ENCODE results near the gene CCKAR. TPM values are rescaled to one million over a fixed set of nuclear protein-coding genes. Genes with fewer than 3 reads are reported as not detected.

The CCKAR gene
- total and polyA plus RNA-seq, 10 of the 15 experiments (the other 5 are each of a cell fraction or from before 2014, with no cell fraction given), result not detected

- Histone ChIP-seq H4K20me1 (ENCODE audit: control insufficient read depth, insufficient read depth) (no peaks in the 10 kb centered on the region), H3K27me3 (replicated peaks in 1 of 2; ENCODE audit: control insufficient read depth in 2 of 2, insufficient read depth in 2 of 2, low read length in 1 of 2) (no peaks in the 10 kb centered on the region), H2AFZ (ENCODE audit: control insufficient read depth, low read depth, low read length) (no peak overlapping the region), H3K4me1 (ENCODE audit: control insufficient read depth, insufficient read depth, low read length) (no peaks in the 10 kb centered on the region), H3K9ac (ENCODE audit: control insufficient read depth, insufficient read depth, low read length) (no peak overlapping the region), H3K27ac (ENCODE audit: control insufficient read depth, insufficient read depth) (no peak overlapping the region), H3K4me3 (no peak overlapping the region), H3K4me2 (ENCODE audit: control insufficient read depth, insufficient read depth) (no peak overlapping the region), H3K36me3 (ENCODE audit: control insufficient read depth in 2 of 2, insufficient read depth in 2 of 2, low read length in 1 of 2) (no peaks in the 10 kb centered on the region; a peak in 1 of 4 replicates), H3K9me3 (replicated peaks; ENCODE audit: control insufficient read depth, insufficient read depth, low read length) (no peaks in the 10 kb centered on the region), H3K79me2 (ENCODE audit: control insufficient read depth, insufficient read depth, low read length) (no peaks in the 10 kb centered on the region)
- POLR2A ChIA-PET, result no interaction called here
- RAD21 ChIA-PET (ENCODE audit: unreplicated experiment), result no interaction called here
- BruUV-seq (replicated peaks), result no TSS peak
- intact Hi-C loops (cut with micrococcal nuclease; ENCODE audit: unreplicated experiment), result no loop called here
- CTCF ChIA-PET, result no interaction called here
- no peak for ATAC-seq
- DNase-seq (ENCODE audit: low read depth, low spot score), result no peak
- TF ChIP-seq KAT2A (conservative IDR thresholded peaks at IDR 0.05; ENCODE audit: control insufficient read depth, low read depth, low read length), result no peak
- TF ChIP-seq POLR2AphosphoS5 (IDR thresholded peaks at IDR 0.05; ENCODE audit: low read length), result 0 out of 2 replicates have a peak, but pooled peaks have one; percentile 33
- peak; percentile 23; the same call in 1 of the 2 replicates for TF ChIP-seq POLR2AphosphoS2 (IDR thresholded peaks at IDR 0.05; ENCODE audit: low read depth, low read length)
- SMC1A ChIA-PET (ENCODE audit: uncharacterized antibody, unreplicated experiment), result interaction anchor here (1.4 kb wide), 1 partner anchor 10 kb away, joined by 3 read pairs; no protein-coding TSS in a partner anchor
- in situ Hi-C loops (cut with MboI), result no loop called here
- 82% methylated on average over 7 of the region's 7 CpGs for WGBS (ENCODE audit: insufficient coverage, insufficient replicate concordance, low lambda C conversion rate, missing lambda C conversion rate)
- FAIRE-seq, result no peak
Measured at GRCh38 chr4:26441102-26441501, 49.2 kb downstream of the CCKAR start.

DNA sequence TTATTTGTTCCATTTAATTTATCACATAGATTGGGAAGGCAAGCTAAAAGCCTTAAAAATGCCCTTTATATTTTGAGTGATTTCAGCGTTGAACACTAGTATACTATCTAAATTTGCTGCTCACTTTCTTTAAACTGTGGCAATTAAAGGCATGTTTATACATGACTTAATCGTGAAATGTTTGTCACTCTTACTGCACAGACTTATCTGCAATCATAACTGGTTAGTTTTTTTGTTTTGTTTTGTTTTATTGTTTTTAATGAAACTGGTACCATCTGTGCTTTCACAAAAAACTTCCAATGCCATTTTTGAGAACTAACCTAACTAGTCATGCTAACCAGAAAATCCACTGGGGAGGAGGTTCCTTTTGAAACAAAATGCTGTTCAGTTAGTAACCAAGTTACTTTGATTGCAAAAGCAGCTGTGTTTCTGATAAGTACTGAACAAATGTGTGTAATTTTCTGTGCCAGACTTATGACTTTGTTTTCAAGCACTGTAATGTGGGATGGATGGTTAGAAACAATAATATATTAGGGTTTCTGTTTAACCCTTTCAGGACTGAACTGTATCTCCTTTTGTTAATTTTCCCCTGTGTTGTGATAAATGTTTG is 56.1 kb downstream of the CCKAR start:
- 95% methylated on average over 2 of the region's 2 CpGs for WGBS (ENCODE audit: insufficient coverage, insufficient replicate concordance, low lambda C conversion rate, missing lambda C conversion rate)
- BruUV-seq (replicated peaks), result no TSS peak
- no peaks in the 10 kb centered on the region for H3K27me3 ChIP-seq (replicated peaks in 1 of 2; ENCODE audit: control insufficient read depth in 2 of 2, insufficient read depth in 2 of 2, low read length in 1 of 2)
- peaks cover 4 to 14% of the 10 kb centered on the region in 2 experiments for H3K36me3 ChIP-seq (ENCODE audit: control insufficient read depth in 2 of 2, insufficient read depth in 2 of 2, low read length in 1 of 2)
- in situ Hi-C loops (cut with MboI) (no loop called here), intact Hi-C loops (cut with micrococcal nuclease; ENCODE audit: unreplicated experiment) (no loop called here)
- SMC1A ChIA-PET (ENCODE audit: uncharacterized antibody, unreplicated experiment), result interaction anchor here (1.1 kb wide), 1 partner anchor 106 kb away, joined by 3 read pairs; no protein-coding TSS in a partner anchor
- ATAC-seq (no peak), FAIRE-seq (no peak), DNase-seq (ENCODE audit: low read depth, low spot score) (no peak)
- H3K9me3 ChIP-seq (replicated peaks; ENCODE audit: control insufficient read depth, insufficient read depth, low read length), result no peaks in the 10 kb centered on the region
- no peaks in the 10 kb centered on the region for H3K79me2 ChIP-seq (ENCODE audit: control insufficient read depth, insufficient read depth, low read length)
- H4K20me1 ChIP-seq (ENCODE audit: control insufficient read depth, insufficient read depth), result no peaks in the 10 kb centered on the region
- no peak overlapping the region for H3K4me2 ChIP-seq (ENCODE audit: control insufficient read depth, insufficient read depth)
- H3K4me1 ChIP-seq (ENCODE audit: control insufficient read depth, insufficient read depth, low read length), result no peaks in the 10 kb centered on the region
- RAD21 ChIA-PET (ENCODE audit: unreplicated experiment), result interaction anchor here (1.0 to 1.4 kb wide), 2 partner anchors 351 to 667 kb away, joined by 3 read pairs; no protein-coding TSS in a partner anchor
- H3K9ac ChIP-seq (ENCODE audit: control insufficient read depth, insufficient read depth, low read length), result no peak overlapping the region
- TF ChIP-seq EZH2 (IDR thresholded peaks at IDR 0.05; ENCODE audit: borderline replicate concordance, control insufficient read depth, low read depth, low read length), result no peak
- no peak for TF ChIP-seq IRF4 (IDR thresholded peaks at IDR 0.05; ENCODE audit: low read depth, low read length)
- TF ChIP-seq ZBED1 (IDR thresholded peaks at IDR 0.05; ENCODE audit: borderline replicate concordance), result no peak
- TF ChIP-seq BCLAF1 (IDR thresholded peaks at IDR 0.05), result no peak
- CTCF ChIA-PET, result interaction anchor here (0.8 to 1.4 kb wide), 6 partner anchors 23 to 576 kb away, joined by 3 read pairs; no protein-coding TSS in a partner anchor
- no peak overlapping the region for H2AFZ ChIP-seq (ENCODE audit: control insufficient read depth, low read depth, low read length)
- H3K27ac ChIP-seq (ENCODE audit: control insufficient read depth, insufficient read depth), result no peak overlapping the region
- POLR2A ChIA-PET, result no interaction called here
- no peak overlapping the region for H3K4me3 ChIP-seq

Data from GM12878 (cell line).